ENCODE data around the gene GALT. TPM values are rescaled to one million over a fixed set of nuclear protein-coding genes. Genes with fewer than 3 reads are reported as not detected.

The GALT gene
- total and polyA plus RNA-seq, 2 of the 4 experiments (the other 2 are of a cell fraction): 15.8 to 34.6 TPM

GRCh38 chr9:34606190-34606589 is 40.3 kb upstream of the GALT start:
- no peak overlapping the region for H2BK15ac ChIP-seq (ENCODE audit: low read depth, low read length)
- no peak overlapping the region for H3K18ac ChIP-seq (ENCODE audit: low read depth, low read length)
- H3K4me3 ChIP-seq (ENCODE audit: insufficient read depth, low read depth, low read length): no peak overlapping the region
- no peak overlapping the region for H4K5ac ChIP-seq (ENCODE audit: low read depth, low read length)
- no peak overlapping the region for H2AK9ac ChIP-seq (replicated peaks; ENCODE audit: low read depth, low read length, poor library complexity)
- POLR2A ChIA-PET (ENCODE audit: unreplicated experiment): no interaction called here
- no peak overlapping the region for H3K9ac ChIP-seq (ENCODE audit: low read depth, low read length)
- peaks cover 3% of the 10 kb centered on the region; the same call in 1 of the 2 replicates for H3K4me1 ChIP-seq (ENCODE audit: control insufficient read depth, insufficient read depth, low read length)
- CTCF ChIA-PET: no interaction called here
- in situ Hi-C loops (cut with MboI; ENCODE audit: low sequenced_read_pairs) (loop anchor here (10.0 kb wide), 1 partner anchor 171 kb away; no protein-coding TSS in a partner anchor), dilution Hi-C loops (cut with HindIII; ENCODE audit: low sequenced_read_pairs, unreplicated experiment) (no loop called here), intact Hi-C loops (cut with micrococcal nuclease) (no loop called here)
- no peak overlapping the region for H2AFZ ChIP-seq (replicated peaks; ENCODE audit: low read length, poor library complexity)
- H3K23ac ChIP-seq (ENCODE audit: low read depth, low read length): no peak overlapping the region
- H3K36me3 ChIP-seq (ENCODE audit: control insufficient read depth, insufficient read depth, low read length): peaks cover 3% of the 10 kb centered on the region; the same call in 1 of the 2 replicates
- H3K4ac ChIP-seq (ENCODE audit: low read depth, low read length): no peak overlapping the region
- H3K27ac ChIP-seq (ENCODE audit: insufficient read depth, low read length): no peak overlapping the region
- H2BK5ac ChIP-seq (ENCODE audit: low read depth, low read length, poor library complexity, severe bottlenecking): no peak overlapping the region
- no peak overlapping the region for H2BK120ac ChIP-seq (ENCODE audit: low read depth, low read length)
- H3K9me3 ChIP-seq (ENCODE audit: control insufficient read depth, insufficient read depth, low read length): no peaks in the 10 kb centered on the region
- H3K56ac ChIP-seq (ENCODE audit: extremely low read depth, insufficient read depth, low read length): no peak overlapping the region
- DNase-seq (no peak), ATAC-seq (ENCODE audit: low read depth) (no peak)
- H4K8ac ChIP-seq (ENCODE audit: low read depth in 2 of 2, low read length in 2 of 2): no peak overlapping the region
- BruUV-seq (replicated peaks): no TSS peak
- TF ChIP-seq USF2 (IDR thresholded peaks at IDR 0.05; ENCODE audit: low read depth, low read length): no peak
- peaks cover 10% of the 10 kb centered on the region for H3K9me1 ChIP-seq (ENCODE audit: insufficient read depth, low read length)
- H3K4me2 ChIP-seq (ENCODE audit: low read depth, low read length): no peak overlapping the region
- peaks cover 31% of the 10 kb centered on the region for H3K27me3 ChIP-seq (ENCODE audit: control insufficient read depth, insufficient read depth, low read length)
- no peak overlapping the region for H2BK20ac ChIP-seq (ENCODE audit: low read depth, low read length)
- H3K14ac ChIP-seq (replicated peaks; ENCODE audit: low read depth, low read length): no peak overlapping the region
- H2AK5ac ChIP-seq (ENCODE audit: low read depth, low read length): no peak overlapping the region
- H3K79me1 ChIP-seq (ENCODE audit: low read depth in 1 of 2, low read length in 2 of 2): peaks cover 2 to 9% of the 10 kb centered on the region in 2 experiments; a peak in 3 of 4 replicates
- H4K20me1 ChIP-seq (ENCODE audit: insufficient read depth, low read length): peaks cover 5% of the 10 kb centered on the region; the same call in 1 of the 2 replicates
- H4K91ac ChIP-seq (ENCODE audit: insufficient read depth, low read depth, low read length): no peak overlapping the region
